GM21529 (cell line): ENCODE measurements around the gene NPB.

Source experiments
- ATAC-seq: cut with Tn5 transposase; IDR thresholded peaks from one replicate; pipeline ENCODE4 v1.9.1; 2021; ENCODE audit not compliant: unreplicated experiment

The NPB gene

GRCh38 chr17:81902023-81902652, at the start of gene NPB:
NPB (plus strand) TSS chr17:81902238; CDS start chr17:81902278, 40 bp downstream.
- no peak for ATAC-seq

DNA sequence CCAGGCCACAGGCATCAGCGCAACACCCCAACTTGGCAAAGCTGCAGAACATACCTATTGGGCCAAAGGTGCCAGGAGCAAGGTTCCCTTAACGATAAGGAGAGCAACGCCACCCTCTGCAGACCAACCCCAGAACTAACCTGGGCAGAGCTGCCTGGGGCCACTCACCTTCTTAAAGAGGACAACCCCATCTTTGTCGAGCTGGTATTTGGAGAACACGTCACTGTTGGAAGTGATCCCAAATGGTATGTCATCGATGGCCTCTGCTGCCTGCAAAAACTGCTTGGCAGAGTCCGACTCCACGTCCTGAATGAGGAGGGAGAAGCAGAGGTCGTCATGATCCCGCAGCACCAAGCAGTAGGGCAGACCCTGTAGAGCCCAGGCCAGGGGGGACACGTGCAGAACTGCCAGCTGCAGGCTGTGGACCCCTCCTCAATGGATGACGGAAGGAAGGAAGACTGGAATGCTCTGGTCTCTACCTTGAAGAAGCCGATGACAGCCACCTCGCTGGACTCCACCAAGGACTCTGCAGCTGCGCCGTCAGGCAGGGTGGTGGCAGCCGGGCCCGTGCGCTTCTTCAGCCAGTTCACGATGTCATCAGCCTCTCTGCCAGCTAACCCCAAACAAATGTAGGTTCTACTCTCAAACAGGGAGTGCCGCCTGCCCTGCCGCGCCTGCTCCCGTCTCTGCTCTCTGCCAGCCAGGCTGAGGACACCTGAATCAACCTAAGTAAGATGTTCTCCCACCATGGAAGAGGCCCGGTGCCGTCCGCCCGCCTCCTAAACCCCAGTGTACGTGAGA, 46.9 kb upstream of the NPB start:
- no peak for ATAC-seq

DNA sequence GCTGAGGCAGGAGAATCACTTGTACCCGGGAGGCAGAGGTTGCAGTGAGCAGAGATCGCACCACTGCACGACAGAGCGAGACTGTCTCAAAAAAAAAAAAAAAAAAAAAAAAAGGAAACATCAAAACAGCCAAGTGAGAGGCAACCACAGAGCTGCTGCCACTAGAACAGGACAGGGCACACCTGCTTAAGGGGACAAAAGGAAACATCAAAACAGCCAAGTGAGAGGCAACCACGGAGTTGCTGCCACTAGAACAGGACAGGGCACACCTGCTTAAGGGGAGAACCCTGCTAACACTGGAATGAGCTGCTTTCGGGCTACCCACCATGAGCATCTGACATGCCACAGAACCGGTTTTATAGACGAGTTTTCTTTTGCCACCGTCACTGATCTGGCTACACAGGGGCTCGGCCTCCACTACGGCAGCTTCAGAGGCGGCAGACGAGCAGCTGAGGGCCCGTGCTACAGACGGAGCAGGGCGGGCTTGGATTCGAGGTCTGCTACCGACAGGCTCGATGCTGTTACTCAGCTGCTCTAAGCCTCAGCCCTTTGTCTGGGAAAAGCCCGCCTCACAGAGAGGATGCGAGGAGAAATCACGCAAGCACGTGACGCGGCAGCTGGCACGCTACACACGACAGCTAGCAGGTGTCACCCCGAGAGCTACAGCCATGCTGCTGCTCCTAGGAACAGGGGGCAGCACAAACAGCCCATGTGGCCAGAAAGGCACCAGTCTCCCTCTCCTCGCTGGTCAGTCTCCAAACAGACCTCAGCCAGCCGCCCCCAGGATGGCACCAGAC, 43.7 kb upstream of the NPB start:
- no peak for ATAC-seq

DNA sequence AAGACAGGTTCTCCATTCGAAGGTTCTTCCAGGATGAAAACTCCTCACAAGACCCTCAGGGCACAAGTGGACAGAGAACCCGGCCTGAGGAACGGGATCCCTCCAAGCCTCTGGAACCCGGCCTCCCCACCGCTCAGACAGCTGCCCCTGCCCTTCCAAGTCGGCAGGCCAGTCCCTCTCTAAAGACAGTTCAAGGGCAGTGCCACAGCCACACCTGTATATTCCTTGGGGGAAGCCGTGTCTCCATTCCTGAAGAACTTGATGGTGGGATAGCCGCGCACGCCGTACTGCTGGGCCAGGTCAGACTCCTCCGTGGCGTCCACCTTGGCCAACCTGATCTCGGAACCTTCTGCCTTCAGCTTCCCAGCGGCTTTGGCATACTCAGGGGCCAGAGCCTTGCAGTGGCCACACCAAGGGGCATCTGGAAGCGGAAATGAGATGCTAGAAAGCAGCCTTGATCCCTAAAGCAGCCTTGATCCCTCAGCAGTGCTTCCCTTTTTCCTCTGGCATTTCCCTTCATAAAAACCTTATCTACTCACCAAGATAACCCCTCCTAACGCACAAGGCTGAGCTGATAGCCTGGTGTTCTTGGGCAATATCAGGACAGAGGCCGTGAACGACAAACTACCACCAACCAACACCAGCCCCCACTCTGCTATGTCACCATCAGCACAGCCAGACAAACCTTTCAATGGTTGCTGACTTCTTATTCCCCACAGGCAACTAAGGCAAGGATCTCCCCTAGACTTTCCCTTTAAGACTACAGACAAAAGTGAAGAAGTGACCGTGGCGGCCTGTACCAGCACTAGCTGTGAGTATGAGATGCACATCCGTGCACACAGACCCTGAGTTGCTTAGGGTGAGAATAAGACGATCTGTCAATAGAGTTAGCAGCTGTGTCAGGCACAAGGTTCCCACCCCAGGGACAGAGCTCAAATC, 42.8 kb upstream of the NPB start:
- ATAC-seq, result no peak

- peak; percentile 2 for ATAC-seq
Measured at GRCh38 chr17:81859906-81860755, 41.9 kb upstream of the NPB start, which contains the start of gene P4HB. P4HB (minus strand) TSS chr17:81860535; CDS start chr17:81860471, 64 bp downstream.

DNA sequence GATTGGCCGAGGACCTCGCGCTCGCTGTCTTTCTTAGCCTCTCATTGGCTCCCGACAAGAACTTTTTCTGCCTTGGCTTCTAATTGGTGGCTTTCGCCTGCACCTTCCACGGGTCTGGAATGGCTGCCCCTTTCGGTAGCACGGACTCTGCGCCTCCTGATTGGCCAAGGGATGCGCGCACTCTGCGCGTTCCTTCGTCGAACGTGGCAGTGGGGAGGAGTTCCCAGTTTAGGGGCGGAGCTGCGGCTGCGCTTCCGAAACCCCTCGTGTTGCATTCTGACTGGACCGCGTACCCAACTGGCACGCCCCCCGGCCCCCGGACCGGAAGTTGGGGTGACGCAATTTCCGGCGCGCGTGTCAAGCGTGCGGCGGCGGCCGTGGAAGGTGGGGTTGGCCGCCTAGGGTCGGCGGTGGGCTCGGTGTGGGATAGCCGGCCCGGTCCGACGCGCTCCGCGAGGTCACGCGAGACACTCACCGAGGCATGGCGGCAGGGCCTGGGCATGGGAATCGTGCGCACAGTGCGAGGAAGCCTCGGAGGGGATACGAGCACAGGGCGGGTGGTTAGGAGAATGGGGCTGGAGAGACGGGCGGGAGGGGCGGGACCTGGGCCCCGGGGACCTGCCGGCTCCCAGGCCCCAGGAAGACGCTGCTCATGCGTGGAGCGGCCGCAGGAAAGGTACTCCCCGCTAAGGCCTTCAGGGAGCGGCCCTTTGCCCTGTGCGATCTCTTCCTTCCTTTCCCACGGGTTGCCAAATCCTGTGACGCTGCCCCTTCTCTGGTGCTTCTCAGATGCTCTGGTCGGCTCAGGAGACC, 41.1 kb upstream of the NPB start:
- ATAC-seq, result peak; percentile 75

- ATAC-seq, result no peak
Measured at GRCh38 chr17:81863123-81863675, 38.8 kb upstream of the NPB start.

DNA sequence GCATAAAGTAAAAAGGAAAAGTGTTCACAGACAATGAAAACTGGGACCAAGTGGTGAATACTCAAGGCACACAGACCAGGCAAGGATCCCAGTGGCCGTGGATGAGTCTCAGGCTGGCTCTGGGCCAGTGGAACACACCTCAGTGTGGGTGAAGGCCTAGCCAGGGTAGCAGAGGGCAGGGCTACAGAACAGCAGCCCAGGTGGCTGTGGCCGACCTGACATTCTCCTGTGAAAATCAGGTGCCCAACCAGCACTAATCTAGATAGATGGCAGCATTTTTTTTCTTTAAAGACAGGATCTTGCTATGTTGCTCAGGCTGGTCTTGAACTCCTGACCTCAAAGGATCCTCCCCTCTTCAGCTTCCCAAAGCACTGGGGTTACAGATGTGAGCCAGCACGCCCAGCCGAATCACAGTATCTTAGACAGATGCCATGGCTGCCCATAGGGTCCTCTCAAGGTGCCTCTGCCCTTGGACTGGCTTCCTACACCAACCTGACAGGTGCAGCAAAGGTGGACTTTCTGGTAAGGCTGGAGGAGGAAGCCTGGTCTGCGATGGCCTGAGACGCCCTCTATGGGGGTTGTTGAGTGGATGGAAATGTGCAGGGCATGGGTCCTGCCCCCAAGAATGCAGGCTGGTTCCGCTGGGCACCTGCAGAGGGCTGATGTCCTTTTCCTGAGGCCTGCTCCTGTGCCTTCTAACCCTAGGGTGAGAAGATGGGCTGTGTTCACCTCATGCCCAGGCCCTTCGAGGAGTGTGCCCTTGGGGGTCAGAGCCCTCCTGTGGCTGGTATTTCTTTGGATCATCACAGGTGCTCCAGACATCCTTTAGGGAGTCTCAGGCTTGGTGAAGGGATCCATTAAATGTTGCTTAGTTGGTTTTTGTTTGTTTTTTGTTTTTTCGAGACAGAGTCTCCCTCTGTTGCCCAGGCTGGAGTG, 37.9 kb upstream of the NPB start:
- no peak for ATAC-seq

DNA sequence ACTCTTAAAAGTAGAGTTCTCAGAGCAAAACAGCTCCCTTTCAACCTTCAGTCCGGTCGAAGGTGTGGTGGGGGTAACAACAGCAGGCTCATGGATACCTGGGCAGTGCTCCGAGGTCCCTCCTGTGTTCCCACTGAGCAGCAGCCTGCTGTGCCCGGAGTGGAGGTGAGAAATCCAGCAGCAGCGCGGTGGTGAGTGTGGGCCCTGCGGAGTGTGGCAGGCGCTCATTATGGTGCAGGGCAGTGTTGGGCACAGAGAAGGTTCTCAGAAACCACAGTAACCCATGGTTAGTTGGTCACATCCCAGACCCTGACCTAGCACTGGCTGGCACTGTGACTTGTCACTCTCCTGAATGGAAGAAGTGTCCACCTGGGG, 36.7 kb upstream of the NPB start:
- ATAC-seq, result no peak

GRCh38 chr17:81865733-81866439, 36.2 kb upstream of the NPB start:
- ATAC-seq, result no peak

DNA sequence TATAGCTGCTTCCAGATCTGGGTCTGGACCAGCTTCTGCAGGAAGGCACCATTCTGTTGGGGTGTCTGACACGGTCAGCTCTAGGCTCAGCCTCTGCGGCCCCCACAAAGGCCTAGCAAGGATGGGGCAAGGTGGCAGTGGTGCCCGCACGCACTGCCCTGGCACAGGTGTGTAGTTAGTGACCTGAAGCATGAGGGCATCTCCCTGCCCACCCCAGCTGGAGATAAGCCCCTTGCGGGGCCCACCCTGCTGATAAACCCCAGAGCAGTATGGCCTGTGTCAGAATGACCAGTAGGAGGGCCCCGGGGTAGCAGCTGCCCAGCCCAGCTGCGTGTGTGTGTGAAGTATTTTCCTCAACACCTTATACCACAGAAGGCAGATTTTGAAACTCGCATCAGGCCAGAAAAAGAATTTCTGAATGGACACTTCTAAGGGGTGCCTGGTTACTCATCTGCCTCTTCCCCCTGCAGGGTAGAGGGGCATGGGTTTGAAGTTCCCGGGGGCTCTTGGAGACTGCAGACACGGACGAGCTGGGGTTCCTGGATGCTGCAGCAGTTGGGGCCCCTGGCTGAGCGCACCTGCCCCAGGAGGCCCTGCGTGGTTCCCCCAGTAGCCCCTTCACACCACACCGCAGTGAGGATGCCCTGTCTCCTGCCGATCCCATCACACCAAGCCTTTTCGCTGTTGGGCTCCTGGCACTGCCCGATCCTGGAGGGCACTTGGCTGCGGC, 35.4 kb upstream of the NPB start:
- ATAC-seq, result no peak

DNA sequence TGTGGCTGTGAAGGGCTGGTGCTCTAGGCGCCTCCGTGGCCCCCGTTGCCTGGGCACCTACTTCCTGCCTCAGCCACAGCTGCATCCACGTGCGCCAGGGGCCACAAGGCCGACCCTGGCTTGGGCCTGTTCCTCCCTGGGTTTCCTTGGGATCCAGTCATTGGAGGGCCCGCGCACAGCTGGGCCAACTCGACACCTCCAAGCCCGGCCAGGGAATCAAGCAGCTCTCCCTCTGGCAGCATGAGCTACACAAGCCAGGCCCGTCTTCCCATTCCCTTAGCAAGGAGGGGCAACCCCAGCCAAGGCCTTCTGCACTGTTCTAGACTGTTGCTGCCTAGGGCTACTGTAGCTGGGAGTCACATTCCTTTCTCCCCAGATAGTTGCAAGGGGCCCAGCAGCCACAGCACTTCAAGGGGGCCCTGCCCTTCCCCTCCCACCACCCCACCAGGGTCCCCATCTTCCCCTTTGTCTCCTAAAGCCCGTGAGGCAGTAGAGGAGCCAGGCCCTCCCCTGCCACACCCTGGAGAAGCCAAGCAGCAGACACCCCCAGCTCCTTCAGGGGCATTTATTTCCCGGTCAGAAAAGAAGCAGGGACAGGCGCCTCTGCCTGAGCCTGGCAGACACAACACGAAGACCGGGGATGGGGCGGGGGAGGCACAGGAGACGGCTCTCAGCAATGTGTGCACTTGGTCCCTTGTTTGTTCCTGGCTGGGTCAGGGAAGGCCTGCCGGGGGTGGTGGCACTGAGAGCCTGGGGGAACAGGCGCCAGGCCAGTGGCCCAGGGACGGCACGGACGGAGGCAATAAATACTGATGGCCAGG, 34.7 kb upstream of the NPB start:
- no peak for ATAC-seq

- ATAC-seq, result no peak
Measured at GRCh38 chr17:81867991-81868673, 33.9 kb upstream of the NPB start.

- no peak for ATAC-seq
Measured at GRCh38 chr17:81868674-81869220, 33.3 kb upstream of the NPB start.
